ENCODE data around the gene TUSC2. TPM values are rescaled to one million over a fixed set of nuclear protein-coding genes. Genes with fewer than 3 reads are reported as not detected.
A peak's percentile ranks its signal among the peaks of the same experiment; 100 is the strongest.

Gene TUSC2
- total RNA-seq, 3 donors from 2014 or later (not counting 1 experiment from before 2014, with no cell fraction given): 18.4 to 23.4 (median 21.3) TPM

- ATAC-seq (no peak), DNase-seq (no peak)
- intact Hi-C loops (cut with micrococcal nuclease): no loop called here
- Histone ChIP-seq H3K36me3 (ENCODE audit: control insufficient read depth, insufficient read depth, low read length) (no peaks in the 10 kb centered on the region), H3K4me1 (ENCODE audit: control insufficient read depth, insufficient read depth, low read length) (no peaks in the 10 kb centered on the region), H3K27me3 (ENCODE audit: control insufficient read depth, insufficient read depth, low read length) (no peaks in the 10 kb centered on the region), H3K4me3 (ENCODE audit: low read length) (no peak overlapping the region), H3K27ac (ENCODE audit: low read length) (no peak overlapping the region), H3K9me3 (ENCODE audit: control insufficient read depth, insufficient read depth, low read length) (no peaks in the 10 kb centered on the region)
- Mint-ChIP-seq H3K27me3 (ENCODE audit: low read depth in 2 of 2) (no peaks in the 10 kb centered on the region), H3K4me3 (no peak overlapping the region), H3K9me3 (no peaks in the 10 kb centered on the region), H3K27ac (no peak overlapping the region), H3K36me3 (no peaks in the 10 kb centered on the region), H3K4me1 (peaks cover 0 to 18% of the 10 kb centered on the region in 2 donors)
- TF ChIP-seq CTCF (IDR thresholded peaks at IDR 0.05): no peak
- WGBS (ENCODE audit: insufficient coverage): 77% methylated on average over 11 of the region's 12 CpGs
Measured at GRCh38 chr3:50373146-50374051, 45.4 kb upstream of the TUSC2 start.

- H3K27me3 ChIP-seq (ENCODE audit: control insufficient read depth, insufficient read depth, low read length): no peaks in the 10 kb centered on the region
- Mint-ChIP-seq H3K9me3 (no peaks in the 10 kb centered on the region), H3K4me1 (peaks cover 0 to 14% of the 10 kb centered on the region in 2 donors), H3K27me3 (ENCODE audit: low read depth in 2 of 2) (no peaks in the 10 kb centered on the region), H3K36me3 (no peaks in the 10 kb centered on the region), H3K4me3 (no peak overlapping the region), H3K27ac (no peak overlapping the region)
- no peak overlapping the region for H3K27ac ChIP-seq (ENCODE audit: low read length)
- WGBS (ENCODE audit: insufficient coverage): 69% methylated on average over 8 of the region's 8 CpGs
- no peaks in the 10 kb centered on the region for H3K4me1 ChIP-seq (ENCODE audit: control insufficient read depth, insufficient read depth, low read length)
- peak in 1 of 2 donors; percentile 46 for DNase-seq
- H3K9me3 ChIP-seq (ENCODE audit: control insufficient read depth, insufficient read depth, low read length): no peaks in the 10 kb centered on the region
- ATAC-seq: no peak
- H3K4me3 ChIP-seq (ENCODE audit: low read length): no peak overlapping the region
- no peaks in the 10 kb centered on the region for H3K36me3 ChIP-seq (ENCODE audit: control insufficient read depth, insufficient read depth, low read length)
- no peak for TF ChIP-seq CTCF (IDR thresholded peaks at IDR 0.05)
- intact Hi-C loops (cut with micrococcal nuclease): no loop called here
Measured at GRCh38 chr3:50372349-50372748, 44.3 kb upstream of the TUSC2 start.

- Mint-ChIP-seq H3K4me3 (no peak overlapping the region), H3K9me3 (no peaks in the 10 kb centered on the region), H3K27ac (no peak overlapping the region), H3K36me3 (no peaks in the 10 kb centered on the region), H3K27me3 (ENCODE audit: low read depth in 2 of 2) (no peaks in the 10 kb centered on the region), H3K4me1 (peaks cover 0 to 16% of the 10 kb centered on the region in 2 donors)
- no peak overlapping the region for H3K27ac ChIP-seq (ENCODE audit: low read length)
- no peak for TF ChIP-seq CTCF (IDR thresholded peaks at IDR 0.05)
- H3K9me3 ChIP-seq (ENCODE audit: control insufficient read depth, insufficient read depth, low read length): no peaks in the 10 kb centered on the region
- no peak for ATAC-seq
- H3K36me3 ChIP-seq (ENCODE audit: control insufficient read depth, insufficient read depth, low read length): no peaks in the 10 kb centered on the region
- H3K27me3 ChIP-seq (ENCODE audit: control insufficient read depth, insufficient read depth, low read length): no peaks in the 10 kb centered on the region
- H3K4me3 ChIP-seq (ENCODE audit: low read length): no peak overlapping the region
- intact Hi-C loops (cut with micrococcal nuclease): no loop called here
- WGBS (ENCODE audit: insufficient coverage): 87% methylated on average over 3 of the region's 3 CpGs
- DNase-seq: no peak
- H3K4me1 ChIP-seq (ENCODE audit: control insufficient read depth, insufficient read depth, low read length): peaks cover 7% of the 10 kb centered on the region
Measured at GRCh38 chr3:50371133-50371685, 43.2 kb upstream of the TUSC2 start.

Data from natural killer cell (primary cell).